Endometrial microvascular endothelial cells (primary cell): Measurements from ENCODE around the gene MARCHF5. TPM values are rescaled to one million over a fixed set of nuclear protein-coding genes. Genes with fewer than 3 reads are reported as not detected.

Experiments
- in situ Hi-C: cut with HindIII; loops from 2 replicates; pipeline ENCODE4 v1.10.0; 2017; ENCODE audit warnings: low sequenced_read_pairs, low pct_unique_long_range_greater_than_20kb; ENCODE audit errors: inconsistent ontology term
- total RNA-seq: library from RNA; depleted of rRNA; stranded (reverse); fragments of >200 nt; gene quantifications from one replicate; pipeline ENCODE4 v1.2.3, GENCODE V29; 2015; ENCODE audit errors: inconsistent ontology term

MARCHF5 gene, protein sequence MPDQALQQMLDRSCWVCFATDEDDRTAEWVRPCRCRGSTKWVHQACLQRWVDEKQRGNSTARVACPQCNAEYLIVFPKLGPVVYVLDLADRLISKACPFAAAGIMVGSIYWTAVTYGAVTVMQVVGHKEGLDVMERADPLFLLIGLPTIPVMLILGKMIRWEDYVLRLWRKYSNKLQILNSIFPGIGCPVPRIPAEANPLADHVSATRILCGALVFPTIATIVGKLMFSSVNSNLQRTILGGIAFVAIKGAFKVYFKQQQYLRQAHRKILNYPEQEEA
- total RNA-seq = 10.1 TPM

DNA sequence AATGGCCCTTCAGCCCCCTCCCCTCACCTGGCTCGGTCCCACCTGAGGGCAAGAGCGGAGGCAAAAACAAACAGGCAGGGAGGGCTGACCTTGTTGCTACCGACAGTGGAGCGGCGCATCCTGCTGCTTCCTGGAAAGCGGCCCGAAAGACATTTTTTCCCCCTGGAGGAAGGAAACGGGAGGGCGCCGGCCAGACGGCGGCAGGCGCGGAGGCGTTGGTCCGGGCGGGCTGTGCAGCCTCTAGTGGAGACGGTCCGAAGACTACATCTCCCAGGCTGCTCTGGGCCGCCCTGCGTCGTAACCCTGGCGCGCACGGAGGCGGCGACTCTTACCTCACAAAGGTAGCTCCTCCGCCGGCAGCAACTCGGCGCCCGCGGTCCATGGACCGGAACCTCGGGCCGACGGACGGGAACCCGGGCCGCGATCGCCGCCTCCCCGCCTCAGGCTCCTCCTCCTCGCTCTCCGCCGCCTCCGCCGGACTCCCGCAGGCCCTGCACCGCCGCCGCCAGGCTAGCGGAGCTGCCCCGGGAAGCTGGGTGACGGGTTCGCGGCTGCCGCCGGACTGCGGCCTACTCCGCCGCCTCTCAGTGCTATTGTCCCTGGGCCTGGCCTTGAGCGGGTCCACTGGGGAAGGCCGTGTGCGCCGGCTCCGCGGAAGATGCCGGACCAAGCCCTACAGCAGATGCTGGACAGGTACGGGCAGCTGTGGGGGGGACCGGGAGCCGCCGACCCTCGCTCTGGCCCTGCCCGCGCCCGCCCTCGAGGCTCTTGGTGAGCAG, at the start of gene MARCHF5, which contains the start of gene CPEB3:
MARCHF5 (plus strand) TSS at position 331 of the 779 bp plus-strand sequence; CDS start at position 659, 328 bp downstream.
CPEB3 (minus strand) TSS at position 242 of the 779 bp plus-strand sequence. CDS start 50,728 bp downstream, outside the sequence.
- in situ Hi-C loops = no loop called here

DNA sequence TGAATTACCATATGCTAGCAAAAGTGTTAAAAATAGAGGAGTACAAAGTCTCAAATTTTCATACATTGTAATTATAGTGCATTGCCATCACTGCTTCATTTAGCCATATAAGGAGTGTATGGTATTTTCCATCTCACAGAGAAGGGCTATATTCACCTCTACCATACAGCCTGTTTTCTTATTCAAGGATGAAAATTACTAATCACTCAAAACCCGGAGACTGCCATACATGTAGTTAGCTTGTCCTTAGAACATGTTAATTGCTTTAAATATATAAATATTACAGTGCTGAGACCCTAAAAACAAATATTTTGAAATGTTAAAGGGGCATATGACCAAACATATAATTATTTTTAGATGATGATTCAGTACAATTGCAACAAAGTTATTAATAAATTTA, 49.5 kb upstream of the MARCHF5 start:
- in situ Hi-C loops = no loop called here

DNA sequence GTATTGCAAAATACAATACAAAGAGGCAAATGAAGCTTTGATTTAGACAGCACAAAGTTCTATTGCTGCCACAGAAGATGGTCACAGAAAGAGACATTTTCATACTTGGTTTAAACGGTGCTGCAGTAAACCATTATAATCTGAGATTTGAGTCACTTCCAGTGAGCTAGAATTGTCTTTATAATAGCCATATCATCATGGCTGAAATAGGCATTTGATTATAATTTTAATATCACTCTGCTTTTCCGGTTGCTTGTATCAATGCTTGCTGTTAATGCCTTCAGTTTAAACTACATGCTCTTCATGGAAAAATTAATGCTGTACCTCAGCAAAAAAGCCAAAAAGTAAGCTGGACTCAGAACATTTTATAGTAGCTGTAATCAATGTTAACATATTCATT, 48.6 kb upstream of the MARCHF5 start:
- in situ Hi-C loops = no loop called here

DNA sequence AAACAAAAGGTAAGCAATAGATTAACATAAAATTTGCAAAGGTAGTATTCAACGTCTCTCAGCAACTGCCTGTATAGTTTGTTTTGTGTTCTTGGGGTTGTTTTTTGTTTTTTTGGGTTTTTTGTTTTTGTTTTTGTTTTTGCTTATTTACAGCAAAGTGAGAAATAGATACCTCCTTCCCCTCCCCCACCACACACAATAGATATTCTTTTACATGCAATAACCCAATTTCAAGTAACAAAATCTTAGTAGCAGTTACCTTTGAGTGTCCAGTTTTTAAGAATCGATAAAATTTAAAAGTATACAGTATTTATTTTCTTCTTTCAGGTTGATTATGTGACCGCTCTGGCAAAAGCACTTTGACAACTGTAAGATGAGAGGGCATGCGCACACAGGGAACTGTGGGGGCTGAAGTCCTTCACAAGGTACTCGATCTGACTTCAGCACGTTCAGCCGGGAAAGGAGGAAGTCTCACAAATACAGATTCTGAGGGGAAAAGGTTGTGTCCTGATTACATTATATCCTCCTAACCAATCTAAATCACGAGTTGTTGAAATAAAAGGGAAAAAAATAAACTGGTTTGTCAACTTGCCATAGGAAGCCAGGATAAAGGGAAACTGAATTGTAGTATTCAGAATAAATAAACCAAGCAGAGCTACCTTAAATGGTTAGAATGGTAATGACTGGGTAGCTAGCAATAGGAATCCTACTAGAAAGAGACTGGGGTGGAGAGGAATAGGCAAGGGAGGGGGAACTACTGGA, 47.9 kb upstream of the MARCHF5 start:
- in situ Hi-C loops = no loop called here

DNA sequence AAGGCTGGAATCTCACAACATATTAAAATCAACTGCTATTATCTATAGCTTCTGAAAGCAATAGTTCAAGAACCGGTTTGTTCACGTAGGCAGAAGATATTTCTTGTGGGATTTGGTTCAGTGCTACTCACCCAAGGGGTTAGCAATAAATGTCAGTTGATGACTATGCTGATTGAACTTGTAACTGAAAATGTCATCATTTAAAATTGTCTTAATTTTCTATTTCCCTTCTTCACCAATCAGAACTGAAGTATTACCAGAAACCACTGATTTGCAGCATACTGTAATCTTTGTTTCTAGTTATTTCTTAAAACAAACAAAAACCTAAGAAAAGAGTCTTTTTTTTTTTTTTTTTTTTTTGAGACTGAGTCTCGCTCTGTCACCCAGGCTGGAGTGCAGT, 46.2 kb upstream of the MARCHF5 start:
- in situ Hi-C loops = no loop called here

DNA sequence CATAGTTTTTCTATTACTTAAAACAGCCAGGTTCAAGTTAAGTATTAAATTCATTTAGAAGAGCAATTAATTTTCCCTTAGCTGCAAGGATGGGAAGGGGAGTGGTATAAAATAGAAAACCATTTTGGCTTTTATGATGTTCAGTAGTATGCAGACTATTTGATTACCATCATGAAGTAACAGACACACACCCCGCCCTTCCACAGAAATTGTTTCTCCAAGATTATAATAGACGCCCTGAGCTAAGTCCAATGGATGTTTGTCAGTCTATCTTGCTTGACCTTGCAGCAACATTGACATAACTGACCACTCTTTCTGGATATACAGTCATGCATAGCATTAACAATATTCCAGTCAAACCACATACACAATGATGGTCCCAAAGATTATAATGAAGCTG, 42.4 kb upstream of the MARCHF5 start:
- in situ Hi-C loops = no loop called here

DNA sequence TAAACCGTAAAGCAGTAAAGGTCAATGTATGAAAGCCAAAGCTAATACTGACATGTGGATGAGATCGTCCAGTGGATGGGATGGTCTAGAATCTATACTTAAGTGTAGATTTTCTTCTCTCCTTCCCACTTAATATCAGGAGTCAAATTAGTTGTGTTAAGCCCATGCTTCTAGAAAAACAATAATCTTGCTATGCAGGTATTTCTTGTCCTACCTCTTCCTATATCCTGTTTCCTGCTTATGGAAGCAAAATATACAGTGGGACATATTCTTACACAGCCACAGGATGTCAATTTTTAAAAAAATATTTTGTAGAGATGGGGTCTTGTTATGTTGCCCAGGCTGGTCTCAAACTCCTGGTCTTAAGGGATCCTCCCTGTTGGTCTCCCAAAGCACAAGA, 27.6 kb upstream of the MARCHF5 start:
- in situ Hi-C loops = no loop called here

DNA sequence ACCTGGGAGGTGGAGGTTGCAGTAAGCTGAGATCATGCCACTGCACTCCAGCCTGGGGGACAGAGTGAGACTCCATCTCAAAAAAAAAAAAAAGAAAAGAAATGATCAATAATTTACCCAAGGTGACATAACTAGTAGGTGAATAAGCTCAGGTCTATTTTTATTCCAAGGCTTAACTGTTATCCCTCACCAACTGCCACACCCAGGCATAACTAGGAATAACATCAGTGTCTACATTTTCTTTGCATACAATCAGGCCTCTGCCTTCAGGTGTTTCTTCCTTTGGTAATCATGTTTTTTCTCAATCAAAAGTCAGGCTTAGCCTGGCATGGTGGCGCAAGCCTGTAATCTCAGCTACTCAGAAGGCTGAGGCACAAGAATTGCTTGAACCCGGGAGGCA, 26.7 kb upstream of the MARCHF5 start:
- in situ Hi-C loops = no loop called here

DNA sequence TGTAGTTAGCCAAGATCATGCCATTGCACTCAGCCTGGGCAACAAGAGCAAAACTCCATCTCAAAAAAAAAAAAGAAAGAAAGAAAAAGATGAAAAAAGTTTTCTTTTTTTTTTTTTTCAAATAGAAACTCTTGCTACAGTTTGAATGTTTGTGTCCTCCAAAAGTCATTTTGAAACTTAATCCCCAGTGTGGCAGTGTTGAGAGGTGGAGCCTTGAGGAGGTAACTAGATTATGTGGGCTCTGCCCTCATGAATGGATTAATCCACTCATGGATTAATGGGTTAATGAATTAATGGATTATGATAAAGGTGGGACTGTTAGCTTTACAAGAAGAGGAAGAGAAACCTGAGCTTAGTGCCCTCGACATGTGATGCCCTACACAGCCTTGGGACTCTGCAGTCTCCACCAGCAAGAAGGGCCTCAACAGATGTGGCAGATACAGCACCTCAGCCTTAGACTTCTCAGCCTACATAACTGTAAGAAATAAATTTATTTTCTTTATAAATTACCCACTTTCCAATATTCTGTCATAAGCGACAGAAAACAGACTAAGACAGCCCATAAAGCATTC, 25.2 kb upstream of the MARCHF5 start:
- in situ Hi-C loops = no loop called here

DNA sequence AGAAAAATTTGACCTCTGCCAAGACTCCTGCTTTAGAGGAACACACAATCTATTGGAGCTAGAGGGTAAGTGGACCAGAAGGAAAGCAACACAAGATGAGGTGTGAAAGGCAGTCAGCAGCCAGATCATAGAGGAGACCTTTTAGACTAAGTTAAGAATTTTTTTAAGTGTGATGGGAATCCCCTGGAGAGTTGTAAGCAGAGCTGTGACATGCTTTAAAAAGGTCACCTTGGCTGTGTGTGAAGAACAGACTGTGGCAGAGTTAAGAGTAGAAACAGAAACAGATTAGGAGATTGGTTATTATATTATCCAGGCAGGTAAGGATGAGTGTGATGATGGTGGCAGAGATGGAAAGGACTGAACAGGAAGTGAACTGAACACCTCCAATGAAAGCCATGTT, 23.6 kb upstream of the MARCHF5 start:
- in situ Hi-C loops = no loop called here

DNA sequence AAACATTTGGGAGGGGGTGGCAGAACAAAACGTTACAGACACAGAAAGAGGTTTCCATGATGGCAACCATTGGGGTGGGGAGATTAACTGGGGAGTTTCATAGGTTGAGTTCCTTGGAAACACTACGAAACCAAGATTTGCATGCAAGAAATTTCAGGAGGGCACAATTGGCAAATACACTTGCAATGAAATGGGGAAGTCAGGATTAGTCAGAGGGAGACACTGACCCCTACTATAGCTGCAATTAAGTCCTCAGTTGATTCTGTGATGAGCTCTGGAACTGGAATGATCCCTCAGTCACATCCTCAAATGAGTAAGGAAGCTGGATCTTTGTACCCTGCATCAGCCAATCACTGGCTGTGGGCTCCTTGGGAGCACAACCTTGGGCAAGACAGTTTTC, 22.2 kb upstream of the MARCHF5 start:
- in situ Hi-C loops = no loop called here

DNA sequence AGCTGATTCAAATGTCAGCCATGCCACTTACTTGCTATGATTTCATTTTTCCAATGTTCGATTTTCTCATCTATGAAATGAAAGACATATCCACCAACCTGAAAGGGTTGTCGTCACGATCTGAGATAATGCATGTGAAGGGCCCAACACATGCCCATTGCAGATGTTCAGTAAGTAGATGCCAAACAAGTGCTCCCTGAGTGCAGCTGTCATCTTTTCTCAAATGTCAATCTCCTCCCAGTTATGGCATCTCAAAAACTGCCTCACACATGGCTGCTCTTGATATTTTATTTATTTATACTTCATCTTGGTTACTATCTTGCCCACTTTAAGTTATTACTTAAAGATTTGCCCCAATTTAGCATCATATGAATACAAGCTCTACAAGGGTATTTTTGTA, 16.9 kb upstream of the MARCHF5 start:
- in situ Hi-C loops = no loop called here

DNA sequence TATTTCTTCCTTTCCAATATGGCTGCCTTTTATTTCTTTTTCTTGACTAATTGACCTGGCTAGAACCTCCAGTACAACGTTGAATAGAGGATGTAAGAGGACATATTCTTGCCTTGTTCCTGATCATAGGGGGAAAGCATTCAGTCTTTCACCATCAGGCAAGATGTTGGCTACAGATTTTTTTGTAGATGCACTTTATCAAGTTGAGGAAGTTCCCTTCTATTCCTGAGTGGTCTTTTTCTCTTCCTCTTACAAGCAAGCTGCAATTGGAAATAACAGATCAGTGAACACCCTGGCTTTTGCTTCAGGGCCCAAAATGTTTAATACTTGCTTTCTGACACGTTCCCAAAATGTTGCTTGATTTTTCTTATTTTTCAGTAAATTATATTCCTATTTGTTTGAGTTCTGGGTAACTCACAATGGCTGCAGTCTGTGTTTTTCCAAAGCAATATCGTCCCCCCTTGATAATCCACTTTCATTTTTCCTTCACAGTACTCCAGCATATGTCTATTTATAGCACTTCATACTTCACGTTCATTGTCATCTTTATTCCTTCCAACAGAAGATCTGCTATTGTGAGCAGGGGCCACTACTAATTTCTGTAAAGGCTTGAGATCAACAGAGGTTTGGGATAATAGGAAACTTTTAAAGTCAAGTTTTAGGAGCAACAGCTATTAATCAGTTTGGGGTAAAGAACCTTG, 11.8 kb upstream of the MARCHF5 start:
- in situ Hi-C loops = no loop called here

DNA sequence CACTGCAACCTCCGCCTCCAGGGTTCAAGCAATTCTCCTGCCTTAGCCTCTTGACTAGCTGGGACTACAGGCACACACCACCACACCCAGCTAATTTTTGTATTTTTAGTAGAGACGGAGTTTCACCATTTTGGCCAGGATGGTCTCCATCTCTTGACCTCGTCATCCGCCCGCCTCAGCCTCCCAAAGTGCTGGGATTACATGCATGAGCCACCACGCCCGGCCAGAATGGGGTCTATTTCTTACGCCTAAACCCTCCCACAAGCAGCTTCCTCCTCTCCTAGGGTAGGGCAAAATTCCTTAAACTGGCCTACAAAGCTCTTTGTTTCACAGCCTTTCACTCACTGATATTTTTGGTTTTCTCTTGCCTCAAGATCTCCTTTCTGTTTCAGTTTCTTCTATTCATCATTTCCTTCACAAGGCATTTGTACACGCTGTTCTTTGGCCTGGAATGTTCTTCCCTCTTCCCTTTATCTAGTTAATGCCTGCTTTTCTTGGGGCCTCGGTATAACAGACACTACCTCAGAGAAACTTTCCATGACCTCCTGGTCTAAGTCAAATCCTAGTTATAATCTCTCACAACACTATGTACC, 6.8 kb upstream of the MARCHF5 start:
- in situ Hi-C loops = no loop called here

DNA sequence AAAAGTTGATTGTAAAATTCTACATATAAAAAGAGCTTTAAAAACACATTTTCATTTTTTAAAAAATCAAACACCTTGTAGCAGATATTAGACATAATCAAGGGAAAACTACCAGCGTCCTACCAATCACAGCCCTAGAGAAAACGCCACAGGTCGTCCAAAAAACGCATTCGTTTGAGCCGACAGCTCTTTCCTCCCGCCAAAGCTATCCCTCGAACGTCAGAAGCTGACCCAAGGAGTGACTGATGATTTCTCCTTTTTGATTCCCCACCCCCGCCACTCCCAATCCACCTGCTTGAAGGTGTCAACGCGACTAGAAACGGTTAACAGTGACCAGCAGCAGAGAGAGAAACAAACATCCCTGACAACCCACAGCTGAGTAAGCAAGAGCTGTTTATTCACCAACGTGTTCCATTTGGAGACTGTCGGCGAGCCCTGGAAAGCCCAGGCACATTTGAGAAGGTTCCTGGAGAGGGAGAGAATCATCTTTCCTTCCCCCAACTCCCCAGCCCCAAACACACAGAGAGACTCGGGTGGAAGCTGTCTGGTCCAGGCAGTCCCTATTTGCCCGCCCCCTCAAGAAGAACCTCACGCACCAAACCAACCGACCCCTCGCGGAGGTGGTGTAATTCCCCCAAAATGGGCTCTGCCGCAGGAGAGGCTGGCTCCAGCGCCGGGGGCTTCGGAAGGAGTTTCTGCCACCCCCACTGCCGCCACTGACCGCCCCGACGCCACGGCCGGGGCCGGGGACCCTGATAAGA, 711 bp upstream of the MARCHF5 start:
- in situ Hi-C loops = no loop called here

DNA sequence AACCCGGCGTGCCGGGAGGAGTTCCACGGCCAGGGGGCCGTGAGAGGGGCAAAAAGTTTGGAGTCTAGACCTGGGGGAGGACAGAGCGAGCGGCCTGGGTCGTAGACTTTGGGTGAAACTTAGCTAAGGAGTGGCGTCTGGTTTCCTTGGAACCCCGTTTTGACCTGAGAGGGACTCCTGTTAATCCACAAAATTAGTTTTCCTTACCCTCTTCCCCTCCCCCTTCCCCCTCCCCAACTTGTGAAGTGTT, 574 bp downstream of the MARCHF5 start:
- in situ Hi-C loops = no loop called here

DNA sequence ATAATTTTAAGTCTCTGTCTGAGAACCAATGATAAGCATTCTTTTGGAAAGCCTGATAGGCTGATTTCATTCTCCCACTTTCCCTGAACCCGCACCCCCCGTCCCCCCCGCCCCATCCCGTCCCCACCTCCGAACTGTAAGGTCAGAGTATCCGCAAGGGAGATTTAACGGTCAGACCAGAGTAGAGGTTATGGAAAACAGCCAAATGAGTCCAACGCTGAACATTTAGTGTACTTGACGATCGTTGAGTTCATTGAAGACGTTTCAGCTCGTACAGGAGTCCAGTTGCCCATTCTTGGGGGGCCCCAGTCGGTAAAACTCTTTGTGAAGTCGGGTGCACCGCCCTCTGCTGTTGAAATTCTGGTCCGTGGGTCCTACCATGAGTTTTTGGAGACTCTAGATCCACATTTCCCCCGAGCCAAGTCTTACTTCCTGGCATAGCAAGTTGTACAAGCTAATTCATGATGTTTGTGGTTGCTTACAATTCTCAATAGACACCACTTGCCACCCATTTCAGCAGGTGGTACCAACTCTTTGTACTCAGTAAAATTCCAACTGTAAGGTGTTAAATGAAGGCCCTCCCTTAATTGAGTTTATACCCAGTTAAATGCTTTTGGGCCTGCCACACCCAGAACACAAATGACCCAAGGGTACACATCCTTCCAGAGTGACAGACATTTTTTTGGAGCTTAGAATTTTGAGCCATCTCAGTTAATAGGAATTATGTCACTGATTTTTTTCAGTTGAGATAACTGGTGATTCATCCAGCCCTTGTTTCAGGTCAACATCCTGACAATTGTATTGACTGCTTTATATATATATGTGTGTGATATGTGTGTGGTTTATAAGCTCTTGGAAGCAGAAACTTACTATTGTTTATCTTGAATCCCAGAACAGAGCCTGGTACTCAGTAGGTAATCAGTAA, 1.2 kb downstream of the MARCHF5 start:
- in situ Hi-C loops = no loop called here
